ENCODE results near the gene FN3K. TPM values are rescaled to one million over a fixed set of nuclear protein-coding genes. Genes with fewer than 3 reads are reported as not detected.

Gene FN3K
- total RNA-seq, 1 experiment from 2014 or later = 28.3 TPM

DNA sequence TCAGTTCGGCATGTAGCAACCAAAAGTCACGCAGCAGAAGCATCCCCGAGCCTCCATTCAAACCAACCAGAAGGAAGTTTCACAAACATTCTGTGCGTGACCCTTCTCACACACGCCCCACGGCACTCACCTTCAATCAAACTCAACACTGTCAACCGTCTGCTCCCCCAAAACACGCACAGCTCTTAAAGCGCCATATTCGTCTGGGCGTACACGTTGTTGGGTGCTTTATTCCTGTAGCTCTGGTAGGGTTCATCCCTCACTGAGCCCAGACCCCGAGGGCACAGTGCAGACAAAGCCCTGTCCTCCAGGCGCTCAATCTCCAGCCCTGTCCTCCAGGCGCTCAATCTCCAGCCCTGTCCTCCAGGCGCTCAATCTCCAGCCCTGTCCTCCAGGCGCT, 39.2 kb upstream of the FN3K start:
- Histone ChIP-seq H2BK5ac (ENCODE audit: insufficient read length, low read length) (no peak overlapping the region), H4K91ac (ENCODE audit: insufficient read length, low read depth, low read length) (no peak overlapping the region), H3K79me1 (ENCODE audit: insufficient read depth, low read depth, low read length, poor library complexity, severe bottlenecking) (no peaks in the 10 kb centered on the region), H2BK120ac (ENCODE audit: low read depth, low read length, poor library complexity, severe bottlenecking) (no peak overlapping the region), H3K9ac (ENCODE audit: extremely low read depth, insufficient read length, low read length) (no peak overlapping the region), H3K9me3 (ENCODE audit: control insufficient read depth, low read depth, low read length) (no peaks in the 10 kb centered on the region), H2BK12ac (ENCODE audit: insufficient read length, low read depth, low read length) (no peak overlapping the region), H3K14ac (ENCODE audit: insufficient read depth, low read length) (no peak overlapping the region), H2AK5ac (ENCODE audit: insufficient read length, low read length) (no peak overlapping the region), H3K4me1 (ENCODE audit: insufficient read depth, low read length) (no peaks in the 10 kb centered on the region), H3K4me2 (ENCODE audit: insufficient read depth, insufficient read length, low read length) (no peak overlapping the region), H3K79me2 (ENCODE audit: insufficient read depth, low read length) (no peaks in the 10 kb centered on the region), H3K18ac (ENCODE audit: insufficient read length, low read depth, low read length) (no peak overlapping the region), H3T11ph (ENCODE audit: low read length) (no peak overlapping the region), H3K27me3 (ENCODE audit: insufficient read depth, low read length) (peaks cover 15% of the 10 kb centered on the region; the same call in 1 of the 2 replicates), H3K23me2 (ENCODE audit: insufficient read length, low read depth, low read length, poor library complexity, severe bottlenecking) (peaks cover 7% of the 10 kb centered on the region), H3K23ac (ENCODE audit: insufficient read length, low read depth, low read length) (no peak overlapping the region), H2BK15ac (ENCODE audit: low read depth, low read length) (no peak overlapping the region), H3K56ac (ENCODE audit: insufficient read length, low read depth, low read length) (no peak overlapping the region), H4K8ac (replicated peaks; ENCODE audit: insufficient read length, low read depth, low read length) (no peak overlapping the region), H2BK20ac (ENCODE audit: low read depth, low read length, poor library complexity, severe bottlenecking) (no peak overlapping the region), H4K5ac (ENCODE audit: insufficient read length, low read depth, low read length) (no peak overlapping the region), H4K20me1 (ENCODE audit: control insufficient read depth, insufficient read depth, insufficient read length) (no peaks in the 10 kb centered on the region), H3K27ac (ENCODE audit: insufficient read length, low read depth, low read length) (no peak overlapping the region), H2AFZ (ENCODE audit: low read length) (no peak overlapping the region), H3K4ac (ENCODE audit: low read depth, low read length) (no peak overlapping the region)
- H3K27ac Mint-ChIP-seq = no peak overlapping the region
- TF ChIP-seq, protein P1, sequence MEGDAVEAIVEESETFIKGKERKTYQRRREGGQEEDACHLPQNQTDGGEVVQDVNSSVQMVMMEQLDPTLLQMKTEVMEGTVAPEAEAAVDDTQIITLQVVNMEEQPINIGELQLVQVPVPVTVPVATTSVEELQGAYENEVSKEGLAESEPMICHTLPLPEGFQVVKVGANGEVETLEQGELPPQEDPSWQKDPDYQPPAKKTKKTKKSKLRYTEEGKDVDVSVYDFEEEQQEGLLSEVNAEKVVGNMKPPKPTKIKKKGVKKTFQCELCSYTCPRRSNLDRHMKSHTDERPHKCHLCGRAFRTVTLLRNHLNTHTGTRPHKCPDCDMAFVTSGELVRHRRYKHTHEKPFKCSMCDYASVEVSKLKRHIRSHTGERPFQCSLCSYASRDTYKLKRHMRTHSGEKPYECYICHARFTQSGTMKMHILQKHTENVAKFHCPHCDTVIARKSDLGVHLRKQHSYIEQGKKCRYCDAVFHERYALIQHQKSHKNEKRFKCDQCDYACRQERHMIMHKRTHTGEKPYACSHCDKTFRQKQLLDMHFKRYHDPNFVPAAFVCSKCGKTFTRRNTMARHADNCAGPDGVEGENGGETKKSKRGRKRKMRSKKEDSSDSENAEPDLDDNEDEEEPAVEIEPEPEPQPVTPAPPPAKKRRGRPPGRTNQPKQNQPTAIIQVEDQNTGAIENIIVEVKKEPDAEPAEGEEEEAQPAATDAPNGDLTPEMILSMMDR (conservative IDR thresholded peaks at IDR 0.05) = no peak
- H3K4me1 Mint-ChIP-seq = peaks cover 2 to 6% of the 10 kb centered on the region in 2 experiments; a peak in 2 of 4 replicates
- DNase-seq = no peak
- no peak overlapping the region for H3K4me3 Mint-ChIP-seq
- WGBS (ENCODE audit: extremely low coverage, insufficient read length, low lambda C conversion rate) = no CpG with 5 or more reads among the region's 17 CpGs
- H3K27me3 Mint-ChIP-seq (ENCODE audit: low read depth) = peaks cover 56% of the 10 kb centered on the region
- H3K36me3 Mint-ChIP-seq (ENCODE audit: insufficient read depth in 1 of 3, low read depth in 3 of 3) = peaks cover 0 to 8% (median 7%) of the 10 kb centered on the region in 3 experiments; a peak in 5 of 7 replicates
- peaks cover 13% of the 10 kb centered on the region in 2 experiments; a peak in 4 of 5 replicates for H3K9me3 Mint-ChIP-seq

Data from H9 (cell line).